PC-3 (cell line): ENCODE results near the gene TTLL9. TPM values are rescaled to one million over a fixed set of nuclear protein-coding genes. Genes with fewer than 3 reads are reported as not detected.
"Not testable (repeated sequence)": the region's sequence is repeated elsewhere in the genome, so short reads cannot be mapped to it uniquely, and the experiment has no call there.

Experiments used
- ATAC-seq: fragments of 200-7000 bp; cut with Tn5 transposase; 2 replicates; pipeline ENCODE4 v1.9.1; 2020; ENCODE audit warnings: mild to moderate bottlenecking, moderate library complexity
- BruUV-seq: library from RNA; stranded (reverse); fragments of 400-500 nt; replicated peaks from 2 replicates; lab custom pipeline; 2021; lab: Mats Ljungman, UMichigan
- CTCF ChIA-PET: fragments of 300-600 bp; sonication (Branson Sonifier 250); formaldehyde crosslinking; loops from one replicate; lab custom pipeline; 2022; ENCODE audit warnings: antibody characterized with exemption; lab: Charles Lee
- POLR2A ChIA-PET: fragments of 300-600 bp; sonication (Branson Sonifier 250); formaldehyde crosslinking; loops from one replicate; lab custom pipeline; 2022; ENCODE audit warnings: antibody characterized with exemption; ENCODE audit not compliant: unreplicated experiment; lab: Charles Lee
- DNase-seq: peaks from one replicate; pipeline ENCODE4 v3.0.0-alpha.2; 2015
- H2AFZ ChIP-seq: fragments of 300-600 bp; sonication (generic); 2 replicates; pipeline ENCODE4 v1.6.0; 2016; ENCODE audit warnings: antibody characterized with exemption, low read length
- H3F3A ChIP-seq: fragments of 300-600 bp; sonication (generic); one replicate; pipeline ENCODE4 v1.6.0; 2017; ENCODE audit warnings: antibody characterized with exemption, low read length, control low read depth, mild to moderate bottlenecking; ENCODE audit not compliant: unreplicated experiment
- H3K27ac ChIP-seq: fragments of 300-600 bp; sonication (generic); 2 replicates; pipeline ENCODE4 v1.5.1; 2016; ENCODE audit warnings: mild to moderate bottlenecking, low read length
- H3K27me3 ChIP-seq: fragments of 300-600 bp; sonication (generic); 2 replicates; pipeline ENCODE4 v1.6.1; 2016; ENCODE audit warnings: low read length, mixed read lengths
- H3K36me3 ChIP-seq: fragments of 300-600 bp; sonication (generic); 2 replicates; pipeline ENCODE4 v1.6.1; 2016; ENCODE audit warnings: low read depth, mixed run types, low read length, mixed read lengths
- H3K4me1 ChIP-seq: fragments of 300-600 bp; sonication (generic); 2 replicates; pipeline ENCODE4 v1.5.1; 2016; ENCODE audit warnings: low read length; ENCODE audit not compliant: insufficient read depth
- H3K4me2 ChIP-seq: fragments of 300-600 bp; sonication (generic); 2 replicates; pipeline ENCODE4 v1.6.0; 2016; ENCODE audit warnings: low read length
- H3K4me3 ChIP-seq: fragments of 300-600 bp; sonication (generic); 2 replicates; pipeline ENCODE4 v1.5.1; 2016; ENCODE audit warnings: mild to moderate bottlenecking, low read length, mixed read lengths
- H3K79me2 ChIP-seq: fragments of 300-600 bp; sonication (generic); 2 replicates; pipeline ENCODE4 v1.6.1; 2017; ENCODE audit warnings: low read length, mixed read lengths
- H3K9ac ChIP-seq: fragments of 300-600 bp; sonication (generic); 2 replicates; pipeline ENCODE4 v1.6.0; 2016; ENCODE audit warnings: mild to moderate bottlenecking, low read length
- H3K9me2 ChIP-seq: fragments of 300-600 bp; sonication (generic); replicated peaks from 2 replicates; pipeline ENCODE4 v1.6.1; 2016; ENCODE audit warnings: mixed run types, low read length, mixed read lengths
- H3K9me3 ChIP-seq: fragments of 300-600 bp; sonication (generic); 2 replicates; pipeline ENCODE4 v1.6.1; 2016; ENCODE audit warnings: low read length, mixed read lengths
- H4K20me1 ChIP-seq: fragments of 300-600 bp; sonication (generic); 2 replicates; pipeline ENCODE4 v1.6.1; 2016; ENCODE audit warnings: low read length, mixed read lengths
- EZH2 ChIP-seq: fragments of 300-600 bp; sonication (generic); IDR thresholded peaks from one replicate; pipeline ENCODE4 v1.6.1; 2017; ENCODE audit warnings: antibody characterized with exemption, mild to moderate bottlenecking, low read length; ENCODE audit not compliant: unreplicated experiment
- EZH2phosphoT487 ChIP-seq: fragments of 300-600 bp; sonication (generic); IDR thresholded peaks from 2 replicates; pipeline ENCODE4 v1.6.1; 2018; ENCODE audit warnings: mild to moderate bottlenecking, antibody characterized with exemption, low read length, borderline replicate concordance
- intact Hi-C: fragments of 100-400 bp; cut with micrococcal nuclease; formaldehyde crosslinking; loops from 2 replicates; pipeline ENCODE4 v1.9.0; 2023
- total RNA-seq: library from RNA; depleted of rRNA; stranded (reverse); fragments of >200 nt; gene quantifications from 2 replicates; pipeline ENCODE4 v1.2.3, GENCODE V29; 2014
- TF ChIP-seq, protein P1 (sequence below): fragments of 300-600 bp; sonication (generic); conservative IDR thresholded peaks from 2 replicates; pipeline ENCODE4 v1.5.1; 2017; ENCODE audit warnings: antibody characterized with exemption, low read depth, mild to moderate bottlenecking, low read length

TTLL9 gene
- total RNA-seq, 1 experiment from 2014 or later: not detected

DNA sequence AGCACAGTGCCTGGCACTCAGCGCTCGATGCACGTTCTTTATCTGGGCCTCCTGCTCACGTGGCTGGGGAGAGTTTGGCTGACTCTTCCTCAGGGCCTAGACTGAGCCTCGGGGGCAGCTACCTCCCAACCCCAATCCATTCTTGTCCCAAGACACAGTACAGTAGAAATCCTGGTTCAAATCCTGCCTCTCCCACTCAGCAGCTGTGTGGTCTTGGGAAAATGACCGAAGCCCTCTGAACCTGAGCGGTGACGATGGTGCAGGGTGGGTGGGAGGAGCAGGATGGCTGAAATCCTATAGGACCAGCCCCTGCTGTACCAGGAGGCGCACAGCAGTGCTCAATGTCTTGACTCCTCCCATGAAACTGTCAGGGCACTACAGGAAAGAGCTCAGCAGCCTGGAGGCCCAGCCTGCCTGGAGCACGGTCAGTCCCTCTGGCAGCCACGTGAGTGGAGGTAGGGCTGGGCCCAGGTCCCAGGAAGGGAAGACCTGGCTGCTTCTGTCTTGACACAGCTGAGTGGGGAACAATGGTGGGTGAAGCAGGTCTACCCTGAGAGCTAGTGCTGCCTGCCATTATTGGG, 49.9 kb downstream of the TTLL9 start:
- Histone ChIP-seq H3K4me3 (no peak overlapping the region), H3K4me1 (no peaks in the 10 kb centered on the region), H3K36me3 (no peaks in the 10 kb centered on the region), H3K9me3 (no peaks in the 10 kb centered on the region), H3K27ac (no peak overlapping the region), H3K9ac (no peak overlapping the region), H3K27me3 (peaks cover 20% of the 10 kb centered on the region), H2AFZ (no peak overlapping the region), H4K20me1 (no peaks in the 10 kb centered on the region), H3F3A (no peaks in the 10 kb centered on the region), H3K9me2 (no peaks in the 10 kb centered on the region), H3K79me2 (no peaks in the 10 kb centered on the region), H3K4me2 (no peak overlapping the region)
- DNase-seq (no peak), ATAC-seq (no peak)
- intact Hi-C loops: no loop called here
- ChIA-PET CTCF (interaction anchor here (0.6 kb wide), 1 partner anchor 32 kb away, joined by 3 read pairs; the partner anchor contains the start of gene PDRG1), POLR2A (no interaction called here)
- TF ChIP-seq EZH2: no peak
- TF ChIP-seq EZH2phosphoT487: no peak
- TF ChIP-seq, protein P1, sequence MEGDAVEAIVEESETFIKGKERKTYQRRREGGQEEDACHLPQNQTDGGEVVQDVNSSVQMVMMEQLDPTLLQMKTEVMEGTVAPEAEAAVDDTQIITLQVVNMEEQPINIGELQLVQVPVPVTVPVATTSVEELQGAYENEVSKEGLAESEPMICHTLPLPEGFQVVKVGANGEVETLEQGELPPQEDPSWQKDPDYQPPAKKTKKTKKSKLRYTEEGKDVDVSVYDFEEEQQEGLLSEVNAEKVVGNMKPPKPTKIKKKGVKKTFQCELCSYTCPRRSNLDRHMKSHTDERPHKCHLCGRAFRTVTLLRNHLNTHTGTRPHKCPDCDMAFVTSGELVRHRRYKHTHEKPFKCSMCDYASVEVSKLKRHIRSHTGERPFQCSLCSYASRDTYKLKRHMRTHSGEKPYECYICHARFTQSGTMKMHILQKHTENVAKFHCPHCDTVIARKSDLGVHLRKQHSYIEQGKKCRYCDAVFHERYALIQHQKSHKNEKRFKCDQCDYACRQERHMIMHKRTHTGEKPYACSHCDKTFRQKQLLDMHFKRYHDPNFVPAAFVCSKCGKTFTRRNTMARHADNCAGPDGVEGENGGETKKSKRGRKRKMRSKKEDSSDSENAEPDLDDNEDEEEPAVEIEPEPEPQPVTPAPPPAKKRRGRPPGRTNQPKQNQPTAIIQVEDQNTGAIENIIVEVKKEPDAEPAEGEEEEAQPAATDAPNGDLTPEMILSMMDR: no peak
- BruUV-seq: no TSS peak

DNA sequence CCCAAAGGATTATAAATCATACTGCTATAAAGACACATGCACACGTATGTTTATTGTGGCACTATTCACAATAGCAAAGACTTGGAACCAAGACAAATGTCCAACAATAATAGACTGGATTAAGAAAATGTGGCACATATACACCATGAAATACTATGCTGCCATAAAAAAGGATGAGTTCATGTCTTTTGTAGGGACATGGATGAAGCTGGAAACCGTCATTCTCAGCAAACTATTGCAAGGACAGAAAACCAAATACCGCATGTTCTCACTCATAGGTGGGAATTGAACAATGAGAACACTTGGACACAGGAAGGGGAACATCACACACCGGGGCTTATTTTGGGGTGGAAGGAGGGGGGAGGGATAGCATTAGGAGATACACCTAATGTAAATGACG, 51.0 kb downstream of the TTLL9 start:
- POLR2A ChIA-PET, H3K79me2 ChIP-seq, H4K20me1 ChIP-seq, BruUV-seq, H3K4me2 ChIP-seq, H3K9me2 ChIP-seq, intact Hi-C loops, H3K4me1 ChIP-seq, H3K9me3 ChIP-seq, ATAC-seq, DNase-seq, CTCF ChIA-PET, H3K9ac ChIP-seq, H3K27ac ChIP-seq, H3K4me3 ChIP-seq, H3F3A ChIP-seq, H3K36me3 ChIP-seq, H2AFZ ChIP-seq: not testable (repeated sequence)
- peaks cover 29% of the 10 kb centered on the region for H3K27me3 ChIP-seq

DNA sequence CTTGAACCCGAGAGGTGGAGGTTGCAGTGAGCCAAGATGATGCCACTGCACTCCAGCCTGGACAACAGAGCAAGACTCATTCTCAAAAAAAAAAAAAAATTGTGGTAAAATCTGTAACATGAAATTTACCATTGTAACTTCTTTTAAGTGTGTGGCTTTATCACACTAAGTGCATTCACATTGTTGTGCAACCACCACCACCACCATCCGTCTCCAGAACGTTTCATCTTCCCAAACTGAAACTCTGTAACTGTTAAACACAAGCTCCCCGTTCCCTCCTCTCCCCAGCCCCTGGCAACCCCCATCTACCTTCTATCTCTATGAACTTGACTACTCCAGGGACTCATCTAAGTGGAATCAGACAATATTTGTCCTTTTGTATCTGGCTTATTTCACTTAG, 51.7 kb downstream of the TTLL9 start:
- Histone ChIP-seq H3K4me1 (no peaks in the 10 kb centered on the region), H3K4me2 (no peak overlapping the region), H4K20me1 (no peaks in the 10 kb centered on the region), H3F3A (no peaks in the 10 kb centered on the region), H3K79me2 (no peaks in the 10 kb centered on the region), H3K27me3 (peaks cover 24% of the 10 kb centered on the region; the same call in 1 of the 2 replicates), H3K27ac (no peak overlapping the region), H2AFZ (no peak overlapping the region), H3K9me3 (no peaks in the 10 kb centered on the region), H3K9me2 (no peaks in the 10 kb centered on the region), H3K36me3 (no peaks in the 10 kb centered on the region), H3K4me3 (no peak overlapping the region), H3K9ac (no peak overlapping the region)
- intact Hi-C loops: no loop called here
- POLR2A ChIA-PET: no interaction called here
- ATAC-seq (no peak), DNase-seq (no peak)
- CTCF ChIA-PET: no interaction called here
- no peak for TF ChIP-seq EZH2phosphoT487
- TF ChIP-seq EZH2: no peak
- TF ChIP-seq, protein P1: no peak
- BruUV-seq: no TSS peak
